Fibroblast of skin of scalp (primary cell): ENCODE data around the gene XXYLT1.
"Not testable (repeated sequence)": the region's sequence is repeated elsewhere in the genome, so short reads cannot be mapped to it uniquely, and the experiment has no call there.

Source experiments
- DNase-seq: peaks from one replicate; pipeline ENCODE4 v3.0.0-alpha.2; 2013

The XXYLT1 gene

DNA sequence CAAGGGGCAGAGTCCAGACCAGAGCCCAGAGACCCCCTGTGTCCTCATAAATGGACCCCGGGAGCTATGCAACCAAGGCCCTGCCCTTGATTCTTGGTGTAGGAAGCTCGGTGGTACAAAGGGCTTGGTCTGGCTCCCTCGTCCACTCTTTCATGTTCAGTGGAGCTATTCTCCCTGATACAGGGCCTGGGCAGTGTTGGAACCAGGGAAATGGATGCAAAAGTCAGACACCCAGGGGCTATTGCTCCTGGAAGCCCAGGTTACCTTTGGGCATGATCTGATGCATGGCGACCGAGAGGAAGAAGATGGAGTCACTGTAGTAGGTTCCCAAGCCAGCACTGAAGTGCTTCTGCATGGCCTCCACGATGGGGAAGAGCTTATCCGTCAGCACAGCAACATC is 44.5 kb downstream of the XXYLT1 start:
- no peak for DNase-seq

GRCh38 chr3:195224980-195225580 is 45.9 kb downstream of the XXYLT1 start:
- no peak for DNase-seq

GRCh38 chr3:195224156-195224979 is 46.6 kb downstream of the XXYLT1 start:
- DNase-seq: peak; percentile 64

- no peak for DNase-seq
Observed at GRCh38 chr3:195221876-195222617, 48.9 kb downstream of the XXYLT1 start.

DNA sequence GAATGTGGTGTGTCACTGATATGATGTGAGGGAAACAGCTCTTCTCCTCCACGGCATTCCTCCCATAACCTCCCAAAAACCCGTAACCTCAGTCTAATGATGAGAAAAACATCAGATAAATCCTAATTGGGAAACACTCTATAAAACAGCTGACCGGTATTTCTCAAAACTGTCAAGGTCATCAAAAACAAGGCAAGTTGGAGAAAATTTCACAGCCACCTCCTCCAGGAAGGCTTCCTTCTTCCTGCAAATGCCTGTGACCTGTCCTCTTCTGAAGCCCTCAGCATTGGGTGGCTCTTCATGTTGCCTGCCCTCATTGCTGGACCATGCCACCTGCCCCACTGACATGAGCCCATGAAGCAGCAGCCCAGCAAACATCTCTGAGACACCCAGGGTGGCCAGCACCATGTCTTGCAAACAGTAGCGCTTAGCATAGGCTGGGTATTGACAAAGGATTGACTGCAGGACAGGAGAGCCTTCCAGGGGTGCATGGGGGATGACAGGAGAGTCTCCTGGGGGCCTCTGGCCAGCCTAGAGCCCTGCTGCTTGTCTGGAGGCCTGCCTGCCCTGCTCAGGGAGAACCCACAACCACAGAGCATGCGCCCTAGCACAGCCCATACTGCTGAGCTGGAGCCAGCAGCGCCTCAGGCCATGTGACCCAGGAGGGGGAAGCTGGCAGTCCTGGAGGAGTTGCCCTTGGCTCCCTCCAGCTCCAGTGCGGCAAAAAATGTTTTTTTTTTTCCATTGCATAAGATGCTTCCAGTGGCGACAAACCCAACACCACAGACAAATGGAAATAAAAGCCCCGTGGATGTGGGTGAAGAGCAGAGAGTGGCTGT is 49.7 kb downstream of the XXYLT1 start:
- DNase-seq: peak; percentile 66

DNA sequence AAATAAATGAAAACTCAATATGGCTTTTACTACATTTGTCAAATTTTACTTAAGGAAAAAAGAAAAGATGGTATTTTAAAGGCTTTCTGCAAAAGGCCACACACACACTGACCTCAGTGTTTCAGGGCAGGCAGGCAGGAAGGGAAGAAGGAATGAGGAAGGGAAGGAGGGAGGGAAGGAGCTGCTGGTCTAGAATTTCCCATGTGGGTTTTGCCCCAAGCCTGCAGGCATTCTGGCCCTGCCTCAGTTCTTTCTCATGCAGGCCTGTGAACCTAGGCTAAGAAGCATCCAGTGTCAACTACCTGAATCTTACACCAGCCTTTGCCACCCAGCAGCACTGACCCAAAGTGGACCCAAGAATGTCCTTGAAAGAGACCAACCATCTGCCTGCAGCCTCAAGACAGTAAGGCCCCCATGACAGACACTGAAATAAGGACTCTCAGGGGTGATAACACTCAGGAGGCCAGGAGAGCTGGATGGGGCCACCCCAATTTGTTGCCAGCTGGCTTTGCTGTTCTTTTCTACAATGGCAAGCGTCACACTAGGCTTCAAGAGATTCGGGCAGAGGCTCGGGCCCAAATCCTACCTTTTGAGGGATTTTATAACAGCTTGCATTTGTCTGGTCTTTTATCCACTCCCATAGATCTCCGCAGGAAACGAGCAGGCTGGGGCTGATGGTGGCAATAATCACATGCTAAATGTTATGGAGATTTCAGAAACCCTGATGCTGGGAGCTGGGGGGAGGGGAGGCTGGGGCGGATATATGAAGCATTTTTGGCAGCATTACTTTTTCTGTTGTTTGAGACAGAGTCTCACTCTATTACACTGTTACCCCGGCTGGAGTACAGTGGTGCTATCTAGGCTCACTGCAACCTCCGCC is 51.4 kb downstream of the XXYLT1 start:
- DNase-seq: no peak

GRCh38 chr3:195218331-195218730 is 52.6 kb downstream of the XXYLT1 start:
- DNase-seq: not testable (repeated sequence)

- DNase-seq: not testable (repeated sequence)
Observed at GRCh38 chr3:195215576-195215975, 55.4 kb downstream of the XXYLT1 start.

GRCh38 chr3:195214381-195214780 is 56.6 kb downstream of the XXYLT1 start:
- DNase-seq: no peak

DNA sequence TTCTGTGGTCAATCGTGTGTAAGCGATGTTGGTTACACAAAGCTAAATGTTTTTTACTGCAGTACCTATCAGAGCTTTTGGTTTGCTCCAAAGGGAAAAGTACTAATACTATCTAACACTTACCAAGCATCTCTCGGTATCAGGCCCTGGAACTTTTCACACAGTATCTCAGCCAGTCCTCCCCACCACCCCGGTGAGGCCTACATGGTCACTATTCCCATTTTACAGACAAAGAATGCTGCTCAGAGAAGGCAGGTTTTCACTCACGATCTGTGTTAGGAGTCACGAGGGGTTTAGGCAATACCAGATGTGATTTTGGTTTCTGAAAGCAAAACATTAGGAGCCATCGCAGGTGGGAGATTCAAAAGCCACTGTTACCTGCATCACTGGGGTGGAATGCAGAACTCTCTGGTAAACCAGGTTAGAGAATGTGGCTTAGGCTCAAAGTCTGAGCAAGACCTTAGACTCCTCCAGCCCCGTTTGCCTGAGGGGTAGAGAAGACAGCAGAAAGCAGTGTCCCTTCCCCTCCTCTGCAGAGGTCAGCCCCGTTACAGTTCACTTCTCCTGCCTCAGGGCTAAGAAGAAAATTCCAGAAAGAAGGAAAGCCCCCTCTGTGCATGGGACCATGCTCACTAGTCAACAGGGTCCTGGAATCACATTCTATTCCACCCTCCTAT is 57.2 kb downstream of the XXYLT1 start:
- no peak for DNase-seq

DNA sequence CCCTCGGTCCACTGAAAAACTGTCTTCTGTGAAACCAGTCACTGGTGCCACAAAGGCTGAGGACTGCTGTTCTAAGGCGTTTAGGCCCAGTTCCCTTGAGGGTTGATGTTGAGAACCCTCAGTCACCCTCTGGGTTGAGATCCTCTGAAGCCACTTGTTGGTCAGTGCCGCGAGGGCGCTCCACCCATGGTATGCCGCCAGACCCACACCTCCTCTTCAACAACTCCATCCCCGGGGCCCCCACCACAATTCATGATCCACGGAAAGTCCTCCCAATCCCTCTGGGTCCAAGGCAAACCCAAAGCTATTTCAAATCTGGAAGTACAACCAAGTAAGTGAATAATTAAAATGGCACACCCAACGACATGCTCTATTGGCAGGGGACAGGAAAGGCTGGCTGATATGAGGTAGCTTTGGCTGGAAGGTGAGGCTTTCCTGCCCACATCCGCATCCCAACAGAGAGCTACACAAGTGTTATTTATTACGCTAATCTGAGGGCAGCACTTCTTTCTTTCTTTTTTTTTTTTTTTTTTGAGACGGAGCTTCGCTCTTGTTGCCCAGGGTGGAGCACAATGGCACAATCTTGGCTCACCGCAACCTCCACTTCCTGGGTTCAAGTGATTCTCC is 58.1 kb downstream of the XXYLT1 start:
- DNase-seq: no peak

DNA sequence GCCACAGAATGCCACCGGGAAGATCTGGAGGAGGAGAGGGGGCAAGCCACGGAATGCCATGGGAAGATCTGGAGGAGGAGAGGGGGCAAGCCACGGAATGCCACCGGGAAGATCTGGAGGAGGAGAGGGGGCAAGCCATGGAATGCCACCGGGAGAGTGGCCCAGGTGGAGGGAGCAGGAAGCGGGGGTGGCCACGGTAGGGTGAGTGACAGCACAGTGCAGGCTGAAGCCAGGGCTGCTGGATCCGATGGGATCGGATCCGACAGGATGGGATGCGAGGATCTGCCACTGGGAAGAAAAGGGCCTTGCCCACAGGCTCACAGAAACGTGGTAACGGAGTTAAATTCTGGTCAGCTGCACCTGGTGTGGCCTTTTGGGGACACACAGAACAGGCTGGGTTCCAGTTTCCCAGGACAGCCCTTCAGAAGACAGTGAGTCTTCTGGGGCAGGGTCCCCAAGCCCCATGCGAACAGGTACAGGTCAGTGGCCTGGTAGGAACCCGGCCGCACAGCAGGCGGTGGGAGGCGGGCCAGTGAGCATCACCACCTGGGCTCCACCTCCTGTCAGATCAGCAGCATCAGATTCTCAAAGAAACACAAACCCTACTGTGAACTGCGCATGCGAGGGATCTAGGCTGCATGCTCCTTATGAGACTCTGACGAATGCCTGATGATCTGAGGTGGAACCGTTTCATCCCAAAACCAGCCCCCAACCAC is 58.8 kb downstream of the XXYLT1 start:
- no peak for DNase-seq

GRCh38 chr3:195210266-195210973 is 60.5 kb downstream of the XXYLT1 start:
- peak; percentile 96 for DNase-seq

DNA sequence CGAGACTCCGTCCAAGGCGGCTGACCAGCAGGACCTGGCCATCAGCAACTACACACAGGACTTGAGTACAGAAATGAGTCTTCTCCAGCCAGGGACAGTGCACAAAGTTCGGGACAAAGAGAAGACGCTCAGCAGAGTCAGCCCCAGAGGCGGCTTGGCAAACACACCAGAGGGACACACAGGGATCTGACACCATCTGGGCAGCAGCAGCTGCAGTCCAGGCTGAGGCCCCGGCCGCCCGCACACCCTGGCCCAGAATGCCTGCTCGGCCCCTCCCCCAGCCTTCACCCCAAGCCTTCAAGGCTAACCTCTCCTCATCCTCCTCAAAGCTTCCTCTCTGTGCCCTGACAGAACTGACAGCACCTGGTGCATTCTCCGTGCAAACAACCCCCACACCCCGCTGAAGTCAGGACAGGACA is 61.1 kb downstream of the XXYLT1 start:
- peak; percentile 61 for DNase-seq

GRCh38 chr3:195209083-195209846 is 61.7 kb downstream of the XXYLT1 start:
- no peak for DNase-seq

DNA sequence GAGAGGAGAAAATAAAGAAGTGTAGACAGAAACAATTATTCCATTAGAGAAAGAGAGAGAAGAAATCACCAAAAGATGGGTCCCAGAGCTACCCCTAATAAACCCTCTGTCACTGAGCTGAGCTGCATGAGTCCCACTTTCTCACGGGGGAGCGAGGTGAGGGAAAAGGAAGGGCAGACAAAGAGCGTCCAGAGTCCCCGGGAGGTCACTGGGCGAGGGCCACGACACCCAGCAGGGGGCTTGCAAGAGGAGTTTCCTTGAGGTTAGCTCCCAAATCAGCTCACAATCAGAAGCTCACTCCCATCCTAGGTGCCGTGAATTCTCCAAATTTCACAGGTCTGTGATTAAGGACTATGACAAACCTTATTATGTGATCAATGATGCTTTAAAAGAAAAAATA is 62.3 kb downstream of the XXYLT1 start:
- DNase-seq: no peak

- DNase-seq: no peak
Observed at GRCh38 chr3:195208183-195208582, 62.8 kb downstream of the XXYLT1 start.

- DNase-seq: peak; percentile 87
Observed at GRCh38 chr3:195207731-195208130, 63.2 kb downstream of the XXYLT1 start.
